SK-N-SH treated with all-trans-retinoic acid at 6 μM for 48 hours (cell line): ENCODE results near the gene ITIH1.

Experiments
- ATAC-seq: fragments of 200-7000 bp; cut with Tn5 transposase; 3 replicates; pipeline ENCODE4 v1.9.1; 2020; ENCODE audit warnings: mild to moderate bottlenecking, moderate library complexity
- ARNTL ChIP-seq: fragments of 450-650 bp; formaldehyde crosslinking; IDR thresholded peaks from 2 replicates; pipeline ENCODE4 v1.5.0; 2020; ENCODE audit warnings: low read depth, mild to moderate bottlenecking, moderate library complexity, borderline replicate concordance
- BACH2 ChIP-seq: fragments of 250-450 bp; sonication (Bioruptor Pico); IDR thresholded peaks from 2 replicates; pipeline ENCODE4 v1.9.0; 2021; ENCODE audit warnings: mild to moderate bottlenecking, borderline replicate concordance
- CREB5 ChIP-seq: fragments of 250-450 bp; sonication (Bioruptor Pico); IDR thresholded peaks from 2 replicates; pipeline ENCODE4 v1.5.1; 2020; ENCODE audit warnings: low read depth, mild to moderate bottlenecking, moderate library complexity
- CSRNP3 ChIP-seq: fragments of 250-450 bp; sonication (Bioruptor Pico); IDR thresholded peaks from 2 replicates; pipeline ENCODE4 v1.5.1; 2021; ENCODE audit warnings: mild to moderate bottlenecking, moderate library complexity
- ESRRG ChIP-seq: fragments of 250-450 bp; sonication (Bioruptor Pico); IDR thresholded peaks from 2 replicates; pipeline ENCODE4 v1.6.1; 2021; ENCODE audit warnings: mild to moderate bottlenecking
- GLIS3 ChIP-seq: fragments of 250-450 bp; sonication (Bioruptor Pico); IDR thresholded peaks from 2 replicates; pipeline ENCODE4 v1.5.0; 2020; ENCODE audit warnings: mild to moderate bottlenecking, moderate library complexity
- ISL1 ChIP-seq: fragments of 250-450 bp; sonication (Bioruptor Pico); IDR thresholded peaks from 2 replicates; pipeline ENCODE4 v2.1.2; 2022; ENCODE audit warnings: mild to moderate bottlenecking, moderate library complexity
- OSR1 ChIP-seq: fragments of 250-450 bp; sonication (Bioruptor Pico); IDR thresholded peaks from 2 replicates; pipeline ENCODE4 v1.8.0; 2022; ENCODE audit warnings: moderate library complexity, mild to moderate bottlenecking, inconsistent platforms
- PATZ1 ChIP-seq: fragments of 250-450 bp; sonication (Bioruptor Pico); IDR thresholded peaks from 2 replicates; pipeline ENCODE4 v1.8.0; 2020; ENCODE audit warnings: mild to moderate bottlenecking, moderate library complexity, borderline replicate concordance
- POU6F1 ChIP-seq: fragments of 250-450 bp; sonication (Bioruptor Pico); IDR thresholded peaks from 2 replicates; pipeline ENCODE4 v1.8.0; 2021; ENCODE audit warnings: low read depth, mild to moderate bottlenecking, moderate library complexity, borderline replicate concordance
- RARB ChIP-seq: fragments of 250-450 bp; sonication (Bioruptor Pico); IDR thresholded peaks from 2 replicates; pipeline ENCODE4 v1.8.0; 2021; ENCODE audit warnings: mild to moderate bottlenecking, moderate library complexity
- SNAI2 ChIP-seq: fragments of 250-450 bp; sonication (Bioruptor Pico); IDR thresholded peaks from 2 replicates; pipeline ENCODE4 v1.5.0; 2020; ENCODE audit warnings: mild to moderate bottlenecking, moderate library complexity
- TOX ChIP-seq: fragments of 250-450 bp; sonication (Bioruptor Pico); IDR thresholded peaks from 2 replicates; pipeline ENCODE4 v1.8.0; 2021; ENCODE audit warnings: mild to moderate bottlenecking, moderate library complexity, borderline replicate concordance
- TSHZ2 ChIP-seq: fragments of 250-450 bp; sonication (Bioruptor Pico); IDR thresholded peaks from 2 replicates; pipeline ENCODE4 v1.5.0; 2020; ENCODE audit warnings: mild to moderate bottlenecking, moderate library complexity
- ZC3H10 ChIP-seq: fragments of 250-450 bp; sonication (Bioruptor Pico); IDR thresholded peaks from 2 replicates; pipeline ENCODE4 v1.5.1; 2021; ENCODE audit warnings: mild to moderate bottlenecking, moderate library complexity
- ZFP30 ChIP-seq: fragments of 450-650 bp; formaldehyde crosslinking; IDR thresholded peaks from 2 replicates; pipeline ENCODE4 v1.5.0; 2022; ENCODE audit warnings: mild to moderate bottlenecking, moderate library complexity
- ZNF565 ChIP-seq: fragments of 450-650 bp; formaldehyde crosslinking; conservative IDR thresholded peaks from 2 replicates; pipeline ENCODE4 v1.5.0; 2020; ENCODE audit warnings: low read depth, mild to moderate bottlenecking, moderate library complexity
- ZNF70 ChIP-seq: fragments of 450-650 bp; formaldehyde crosslinking; IDR thresholded peaks from 2 replicates; pipeline ENCODE4 v1.5.0; 2020; ENCODE audit warnings: mild to moderate bottlenecking, moderate library complexity

Gene ITIH1

GRCh38 chr3:52824037-52824436 is 46.6 kb downstream of the ITIH1 start:
- TF ChIP-seq OSR1 (CRISPR knock-in tag): no peak
- TF ChIP-seq CSRNP3: no peak
- TF ChIP-seq ISL1: no peak
- no peak for TF ChIP-seq ZFP30 (CRISPR knock-in tag)
- no peak for TF ChIP-seq ZNF70 (CRISPR knock-in tag)
- TF ChIP-seq GLIS3 (CRISPR knock-in tag): no peak
- no peak for ATAC-seq

GRCh38 chr3:52827441-52827840 is 50.0 kb downstream of the ITIH1 start:
- TF ChIP-seq PATZ1 (CRISPR knock-in tag) (no peak), RARB (CRISPR knock-in tag) (no peak), CREB5 (CRISPR knock-in tag) (no peak), ARNTL (CRISPR knock-in tag) (no peak), SNAI2 (CRISPR knock-in tag) (no peak), CSRNP3 (no peak), ZNF565 (CRISPR knock-in tag) (no peak), BACH2 (CRISPR knock-in tag) (no peak), ZC3H10 (CRISPR knock-in tag) (no peak), TSHZ2 (no peak), TOX (no peak), OSR1 (CRISPR knock-in tag) (no peak), ZFP30 (CRISPR knock-in tag) (no peak), GLIS3 (CRISPR knock-in tag) (no peak)
- no peak; the same call in 2 of the 3 replicates for ATAC-seq

GRCh38 chr3:52827866-52828376 is 50.5 kb downstream of the ITIH1 start:
- TF ChIP-seq POU6F1 (CRISPR knock-in tag) (no peak), CREB5 (CRISPR knock-in tag) (no peak), ZNF70 (CRISPR knock-in tag) (no peak), ZC3H10 (CRISPR knock-in tag) (no peak), PATZ1 (CRISPR knock-in tag) (no peak), SNAI2 (CRISPR knock-in tag) (no peak), TSHZ2 (no peak), ESRRG (CRISPR knock-in tag) (no peak)
- ATAC-seq: peak; percentile 19; the same call in 2 of the 3 replicates
